HG02981 (cell line): ENCODE measurements around the gene ZNF341.
"Not testable (repeated sequence)": the region's sequence is repeated elsewhere in the genome, so short reads cannot be mapped to it uniquely, and the experiment has no call there.

ENCODE experiments used
- ATAC-seq: cut with Tn5 transposase; IDR thresholded peaks from one replicate; pipeline ENCODE4 v1.9.1; 2021; ENCODE audit warnings: mild to moderate bottlenecking, moderate library complexity; ENCODE audit not compliant: unreplicated experiment

The ZNF341 gene

DNA sequence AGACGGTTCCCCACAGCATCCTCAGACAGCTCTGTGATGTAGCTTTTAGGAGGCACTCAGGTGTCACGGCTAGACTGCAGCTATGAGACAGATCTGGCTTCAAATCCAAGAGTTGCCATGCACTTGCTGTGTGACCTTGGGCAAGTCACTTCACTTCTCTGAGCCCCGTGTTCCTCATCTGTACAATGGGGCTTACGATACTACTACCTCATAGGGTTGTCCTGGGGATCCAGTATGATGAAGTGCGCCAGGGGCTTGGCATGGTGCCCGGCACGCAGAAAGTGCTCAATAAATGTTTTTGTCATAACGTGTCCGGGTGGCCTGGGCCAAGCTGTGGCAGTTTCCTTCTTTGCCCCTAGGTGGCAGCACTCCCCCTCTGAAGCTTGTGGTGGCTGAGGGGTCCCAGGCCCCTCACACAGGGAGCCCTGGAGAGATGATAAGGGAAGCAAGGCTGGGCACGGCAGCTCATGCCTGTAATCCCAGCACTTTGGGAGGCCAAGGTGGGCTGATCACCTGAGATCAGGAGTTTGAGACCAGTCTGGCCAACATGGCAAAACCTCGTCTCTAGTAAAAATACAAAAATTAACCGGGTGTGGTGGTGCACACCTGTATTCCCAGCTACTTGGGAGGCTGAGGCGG, 60.3 kb downstream of the ZNF341 start:
- ATAC-seq, result no peak

DNA sequence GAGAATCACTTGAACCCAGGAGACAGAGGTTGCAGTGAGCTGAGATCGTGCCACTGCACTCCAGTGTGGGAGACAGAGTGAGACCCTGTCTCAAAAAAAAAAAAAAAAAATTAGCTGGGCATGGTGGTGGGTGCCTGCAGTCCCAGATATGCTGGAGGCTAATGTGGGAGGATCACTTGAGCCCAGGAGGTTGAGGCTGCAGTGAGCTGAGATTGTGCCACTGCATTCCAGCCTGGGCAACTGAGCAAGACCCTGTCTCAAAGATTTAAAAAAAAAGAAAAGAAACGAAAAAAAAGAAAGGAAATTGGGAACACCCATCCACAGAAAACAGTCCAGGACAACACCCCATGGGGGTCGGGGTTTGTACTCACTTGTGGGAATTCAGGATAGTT, 60.8 kb downstream of the ZNF341 start:
- ATAC-seq, result not testable (repeated sequence)

DNA sequence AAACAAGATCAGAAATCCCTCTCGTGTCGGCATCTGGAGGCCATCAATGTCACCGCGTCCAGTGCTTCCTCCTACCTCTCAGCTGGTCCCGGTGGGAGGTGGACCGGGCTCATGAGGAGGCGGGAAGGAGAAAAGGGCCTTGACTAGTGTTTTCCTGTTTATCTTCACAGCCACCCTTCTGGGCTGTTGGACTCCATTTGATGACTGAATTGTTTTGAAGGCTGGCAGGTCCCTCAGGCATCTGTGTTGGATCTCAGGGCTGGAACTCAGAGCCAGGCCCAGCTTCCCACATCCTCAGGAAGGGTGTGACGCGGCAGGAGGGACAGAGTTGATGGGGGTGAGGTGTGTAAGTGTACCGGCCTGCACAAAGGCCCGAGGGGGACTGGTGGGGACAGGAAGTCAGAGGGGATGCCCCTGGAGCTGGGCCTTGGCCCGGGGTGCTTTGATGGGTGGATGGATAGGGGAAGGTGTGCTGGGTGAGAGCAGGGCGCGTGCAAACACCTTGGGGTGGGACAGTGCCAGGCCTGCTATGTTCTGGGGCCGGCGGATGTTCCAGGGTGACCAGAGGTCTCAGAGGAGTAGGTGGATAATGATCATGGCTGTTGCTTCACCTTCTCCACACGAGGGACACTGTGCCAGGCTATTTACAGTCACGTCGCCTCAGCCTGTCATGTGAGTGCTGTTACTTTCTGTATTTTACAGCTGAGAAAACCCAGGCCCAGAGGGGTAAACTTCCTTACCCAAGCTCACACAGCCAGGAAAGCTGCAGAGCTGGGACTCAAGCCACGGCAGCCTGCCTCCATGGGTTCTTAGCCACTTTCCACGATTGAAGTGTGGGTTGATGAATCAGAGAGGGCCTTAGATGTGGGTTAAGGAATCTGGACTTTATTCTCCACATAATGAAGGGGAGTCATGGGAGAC, 61.5 kb downstream of the ZNF341 start:
- no peak for ATAC-seq

DNA sequence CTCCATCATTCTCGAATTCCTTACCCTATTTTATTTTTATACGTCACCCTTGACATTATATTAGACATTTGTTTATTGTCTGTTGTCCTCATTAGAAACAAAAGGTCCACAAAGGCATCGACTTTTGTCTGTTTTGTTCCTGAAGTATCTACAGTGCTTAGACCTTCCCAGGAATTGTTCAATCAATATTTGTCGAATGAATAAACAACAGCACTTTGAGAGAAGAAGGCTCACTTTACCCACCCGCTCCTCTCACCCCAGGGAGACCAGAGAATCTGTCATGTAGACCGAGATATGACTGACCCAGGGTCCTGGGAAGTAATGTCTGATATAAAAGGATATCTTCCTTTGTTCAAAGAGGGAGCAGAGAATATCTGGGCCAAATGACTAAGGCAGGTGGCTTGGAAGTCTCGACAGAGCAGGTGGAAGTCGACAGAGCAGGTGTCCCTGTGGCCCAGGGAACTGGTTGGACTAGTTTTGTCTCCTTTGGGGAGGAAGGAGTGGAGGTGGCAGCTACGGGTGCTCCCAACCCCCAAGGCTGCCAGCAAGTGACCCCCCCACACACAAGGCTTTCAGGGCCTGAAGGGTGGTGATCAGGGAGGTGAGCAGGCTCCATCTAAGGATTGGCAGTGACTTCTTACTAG, 64.6 kb downstream of the ZNF341 start:
- no peak for ATAC-seq

DNA sequence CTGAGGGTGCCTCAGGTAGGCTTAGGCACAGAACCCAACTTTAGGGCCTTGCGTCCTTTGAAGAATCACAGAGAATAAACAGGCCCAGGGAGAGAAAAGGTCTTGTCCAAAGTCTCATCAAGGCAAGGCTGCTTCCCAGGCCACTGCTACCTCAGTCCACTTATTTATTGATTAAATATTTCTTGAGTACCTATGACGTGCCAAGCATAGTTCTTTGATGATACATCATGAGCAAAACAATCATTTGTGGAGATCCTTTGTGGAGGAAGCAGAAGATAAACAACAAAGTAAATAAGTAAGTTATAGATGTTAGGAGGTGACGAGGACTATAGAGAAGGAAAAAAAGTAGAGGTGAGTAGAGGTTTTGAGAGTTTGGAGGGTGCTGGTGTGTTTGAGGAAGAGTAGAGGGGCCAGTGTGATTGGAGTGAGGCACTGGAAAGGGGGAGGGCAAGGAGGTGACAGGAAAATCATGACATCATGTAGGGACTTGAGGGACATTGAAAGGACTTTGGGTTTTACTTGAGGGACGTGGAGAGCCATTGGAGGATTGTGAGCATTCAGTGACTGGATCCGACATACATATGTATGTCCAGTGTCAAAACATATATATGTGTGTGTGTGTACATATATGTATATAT, 65.2 kb downstream of the ZNF341 start:
- ATAC-seq, result no peak

DNA sequence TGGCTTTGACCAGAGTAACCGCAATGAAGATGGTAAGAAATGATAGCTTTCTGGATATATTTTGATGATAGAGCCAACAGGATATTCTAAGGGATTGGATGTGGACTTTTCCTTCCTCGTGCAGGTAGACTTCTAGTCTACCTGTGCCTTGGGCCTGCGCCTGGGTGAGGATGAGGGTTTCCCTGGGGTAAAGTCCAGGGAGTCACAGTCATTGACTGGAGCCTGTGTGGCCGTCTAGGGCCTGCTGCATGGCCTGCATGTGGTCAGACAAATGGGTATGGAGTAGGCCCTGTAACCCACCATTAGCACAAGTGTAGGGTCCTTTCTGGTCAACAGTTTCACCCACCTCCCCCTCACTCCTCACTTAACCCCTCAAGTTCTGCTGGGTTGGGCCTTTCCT, 66.6 kb downstream of the ZNF341 start:
- ATAC-seq, result no peak

DNA sequence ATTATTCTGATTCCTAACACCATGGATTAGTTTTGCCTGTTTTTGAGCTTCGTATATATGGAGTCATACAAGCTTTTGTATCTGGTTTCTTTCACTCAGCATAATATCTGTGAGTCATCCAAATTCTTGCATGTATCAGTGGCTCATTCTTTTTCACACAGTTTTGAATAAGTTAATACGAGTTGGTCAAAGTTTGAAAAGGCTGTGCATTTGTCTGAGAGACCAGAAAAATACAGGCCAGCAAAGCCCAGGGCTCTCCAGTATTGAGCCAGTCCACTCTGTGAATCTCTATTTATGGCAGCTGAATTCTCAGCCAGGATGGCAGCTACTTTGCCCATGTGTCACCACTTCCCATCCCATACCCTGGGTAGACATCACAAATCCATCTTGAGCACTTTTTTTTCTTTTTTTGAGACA, 72.1 kb downstream of the ZNF341 start:
- ATAC-seq, result no peak

DNA sequence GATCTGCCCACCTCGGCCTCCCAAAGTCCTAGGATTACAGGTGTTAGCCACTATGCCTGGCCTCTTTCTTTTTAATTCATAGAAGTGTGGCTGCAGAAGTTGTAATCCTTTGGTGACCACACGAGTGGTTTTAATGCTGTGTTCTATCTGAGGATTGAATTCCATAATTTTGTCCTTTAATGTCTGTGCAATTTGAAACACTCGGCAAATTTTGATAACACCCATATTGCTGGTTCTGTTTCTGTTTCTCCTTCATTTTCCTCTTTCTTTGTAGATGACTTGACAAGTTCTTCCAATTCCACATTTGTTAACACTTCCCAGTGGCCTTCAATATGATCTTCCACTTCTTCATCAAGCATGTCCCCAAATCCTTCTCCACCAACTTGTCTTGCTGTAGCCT, 76.6 kb downstream of the ZNF341 start:
- ATAC-seq, result no peak

DNA sequence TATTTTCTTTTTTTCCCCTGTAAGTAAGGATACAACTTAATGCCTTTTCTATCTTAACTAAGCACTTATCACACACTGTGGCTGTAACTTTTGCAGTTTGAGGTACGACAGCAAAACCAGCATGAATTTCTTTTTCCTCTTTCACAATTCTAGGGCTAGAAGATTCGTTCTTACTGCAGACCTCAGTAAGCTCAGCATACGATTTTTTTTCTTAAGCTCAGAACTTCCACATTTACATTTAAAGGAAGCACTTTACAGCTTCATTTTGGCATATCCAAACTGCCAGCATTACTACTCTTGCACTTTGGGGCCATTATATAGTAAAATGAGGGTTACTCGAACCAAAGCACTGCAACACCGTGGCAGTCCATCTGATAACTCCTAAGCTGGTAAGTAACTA, 78.5 kb downstream of the ZNF341 start:
- ATAC-seq, result no peak

DNA sequence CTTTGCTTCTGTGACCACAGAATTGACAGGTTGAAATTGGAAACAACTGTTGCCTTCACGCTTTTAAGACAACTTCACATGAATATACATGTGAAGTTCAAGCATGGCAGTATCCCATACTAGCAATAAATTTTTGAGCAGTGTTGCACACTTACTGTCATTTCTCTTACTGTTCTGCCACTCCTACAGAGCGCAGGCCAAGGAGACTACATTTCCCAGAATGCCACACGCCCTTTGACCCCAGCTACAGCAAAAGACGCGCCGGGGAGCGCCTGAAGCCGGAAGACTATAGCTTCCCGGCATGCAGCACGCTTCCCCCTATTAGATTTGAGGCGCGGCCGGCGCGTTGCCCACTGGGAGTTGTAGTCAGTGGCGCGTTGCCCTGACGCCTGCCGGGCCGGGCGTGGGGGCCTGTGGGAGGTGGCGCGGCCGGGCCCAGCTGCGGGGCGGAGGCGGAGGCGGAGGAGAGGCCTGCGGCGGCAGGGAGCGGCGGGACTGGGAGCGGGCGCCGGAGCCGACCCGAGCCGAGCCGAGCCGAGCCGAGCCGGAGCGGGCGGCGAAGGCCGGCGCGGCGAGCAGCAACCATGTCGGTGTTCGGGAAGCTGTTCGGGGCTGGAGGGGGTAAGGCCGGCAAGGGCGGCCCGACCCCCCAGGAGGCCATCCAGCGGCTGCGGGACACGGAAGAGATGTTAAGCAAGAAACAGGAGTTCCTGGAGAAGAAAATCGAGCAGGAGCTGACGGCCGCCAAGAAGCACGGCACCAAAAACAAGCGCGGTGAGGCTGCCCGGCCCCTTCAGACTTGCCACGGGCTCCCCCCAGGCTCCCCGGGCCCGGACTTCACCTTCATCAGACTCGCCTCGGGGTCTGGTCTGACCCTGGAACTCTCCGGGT, 79.3 kb downstream of the ZNF341 start, which contains the start of gene CHMP4B:
CHMP4B (plus strand) TSS at position 464 of the 891 bp plus-strand sequence; CDS start at position 585, 121 bp downstream.
- ATAC-seq, result peak; percentile 91

DNA sequence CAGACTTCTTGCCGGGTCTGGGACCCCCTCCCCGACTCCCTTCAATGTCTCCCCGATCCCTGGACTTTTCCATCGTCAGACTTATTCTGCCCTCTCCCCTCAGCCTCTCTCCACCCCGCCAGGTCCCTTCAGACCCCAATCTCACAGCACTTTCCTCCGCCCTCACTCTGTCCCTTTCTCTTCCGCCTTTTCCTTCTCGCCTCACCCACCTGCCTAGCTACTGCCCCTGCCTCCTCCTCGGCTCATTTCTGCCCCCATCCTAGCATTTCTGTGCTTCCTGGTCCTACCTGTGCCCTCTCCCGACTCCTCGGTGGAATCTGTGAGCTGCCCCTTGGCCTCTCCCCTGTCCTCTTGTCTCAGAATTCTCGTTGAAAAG, 80.0 kb downstream of the ZNF341 start:
- no peak for ATAC-seq

DNA sequence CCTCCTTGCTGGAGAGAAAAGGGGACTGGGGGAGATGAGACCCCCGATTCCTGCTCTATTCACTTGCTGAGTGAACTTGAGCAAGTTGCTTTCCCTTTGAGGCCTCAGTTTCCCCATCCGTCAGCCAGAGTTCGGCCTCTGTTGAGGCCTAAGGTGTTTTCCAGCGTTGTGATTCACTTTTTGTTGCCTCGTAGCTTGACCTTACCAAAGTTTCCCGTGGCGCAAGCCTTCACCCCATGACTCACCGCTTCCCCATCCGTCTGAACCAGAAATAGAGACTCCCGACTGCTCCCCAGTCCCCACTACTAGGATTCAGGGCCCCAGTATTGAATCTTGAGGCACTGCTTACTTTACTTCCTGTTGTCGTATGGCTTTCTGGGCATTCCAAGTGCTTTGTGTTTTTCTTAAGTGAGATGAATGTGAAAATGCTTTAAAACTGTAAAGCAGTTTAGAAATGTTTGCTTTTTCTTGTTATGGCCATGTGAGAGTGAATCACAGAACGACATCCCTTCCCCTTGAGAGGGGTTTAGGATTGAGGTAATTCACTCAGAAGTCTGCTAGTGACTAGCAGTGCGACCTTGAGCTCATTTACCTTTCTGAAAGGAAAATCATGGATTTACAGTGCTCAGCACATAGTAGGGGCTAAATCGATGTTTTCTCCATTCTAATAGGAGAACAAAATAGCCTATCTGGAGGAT, 80.5 kb downstream of the ZNF341 start:
- no peak for ATAC-seq

DNA sequence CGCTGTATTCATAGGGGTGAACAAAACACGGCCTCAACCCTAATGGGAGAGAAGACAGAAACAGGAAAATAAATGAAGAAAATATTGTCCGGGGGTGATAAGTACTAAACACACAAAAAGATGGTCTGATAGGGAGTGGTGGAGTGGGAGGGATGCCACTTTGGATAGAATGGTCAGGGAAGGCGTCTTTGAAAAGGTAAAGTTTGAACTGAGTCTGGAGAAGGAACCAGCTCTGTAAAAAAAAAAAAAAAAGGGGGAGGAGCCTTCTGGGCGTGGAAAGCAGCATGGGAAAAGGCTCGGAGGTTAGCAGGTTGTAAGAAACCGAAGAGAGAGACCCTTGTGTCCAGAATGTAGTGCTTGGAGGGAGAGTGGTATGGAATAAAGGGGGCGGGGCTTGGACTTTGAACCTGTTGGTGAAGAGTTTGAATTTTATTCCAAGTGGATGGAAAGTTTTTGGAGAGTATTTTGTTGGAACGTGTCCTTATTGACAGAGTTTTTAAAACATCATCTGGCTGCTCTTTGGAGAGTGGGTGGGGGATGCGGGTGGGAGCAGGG, 81.2 kb downstream of the ZNF341 start:
- ATAC-seq, result no peak

DNA sequence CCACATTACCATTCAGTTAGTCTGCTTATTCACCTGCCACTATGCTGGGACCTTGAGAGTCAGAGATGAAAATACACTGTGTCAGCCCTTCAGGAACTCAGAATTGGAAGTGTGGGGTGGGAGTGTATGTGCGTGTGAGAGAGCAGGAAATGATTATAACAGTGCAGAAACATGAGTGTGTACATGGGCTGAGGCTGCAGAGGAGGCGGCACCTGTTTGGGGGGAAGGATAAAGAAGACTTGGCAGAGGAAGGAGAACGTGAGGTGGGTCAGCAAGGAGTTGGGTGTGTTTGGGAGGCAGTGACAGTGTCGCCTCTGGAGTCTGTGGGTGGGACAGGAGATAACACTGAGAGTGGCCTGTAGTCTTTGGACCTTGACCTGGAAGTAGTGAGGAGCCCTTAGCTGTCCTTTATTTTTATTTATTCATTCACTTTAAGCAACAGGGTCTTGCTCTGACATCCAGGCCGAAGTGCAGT, 82.5 kb downstream of the ZNF341 start:
- ATAC-seq, result no peak

DNA sequence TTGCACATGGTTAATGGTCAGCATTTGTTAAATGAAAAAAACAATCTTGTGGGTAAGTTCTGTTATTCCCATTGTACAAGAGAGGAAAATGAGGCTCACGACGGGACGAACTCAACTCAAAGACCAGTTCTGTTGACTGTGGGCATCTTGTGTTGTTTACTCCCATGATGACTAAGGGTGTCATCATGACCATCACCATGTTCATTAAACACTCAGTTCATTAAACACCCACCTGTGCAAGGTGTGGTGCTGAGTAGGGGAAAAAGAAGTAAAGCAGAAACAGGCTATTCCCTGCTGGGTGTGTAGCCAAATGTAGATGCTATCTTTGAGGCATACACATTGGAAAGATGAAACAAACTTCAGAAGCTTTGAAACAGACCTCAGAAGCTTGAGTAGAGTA, 83.9 kb downstream of the ZNF341 start:
- no peak for ATAC-seq

DNA sequence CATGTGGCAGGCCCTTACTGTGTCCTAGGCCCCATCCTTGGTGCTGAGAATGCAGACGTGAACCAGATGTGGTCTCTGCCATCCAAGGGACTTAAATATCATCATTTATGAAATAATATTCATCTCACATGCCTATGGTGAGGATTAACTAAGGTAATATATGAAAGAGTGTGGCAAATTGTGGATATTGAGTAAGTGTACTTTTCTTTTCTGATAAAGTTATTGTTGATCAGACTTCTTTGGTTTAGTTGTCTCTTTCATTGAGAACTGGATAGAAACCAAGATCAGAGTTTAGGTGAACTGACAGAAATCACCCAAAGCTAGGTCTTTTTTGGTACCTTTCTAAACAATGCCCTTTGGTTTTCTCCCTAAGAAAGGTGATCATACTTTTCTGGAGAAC, 84.4 kb downstream of the ZNF341 start:
- ATAC-seq, result no peak

DNA sequence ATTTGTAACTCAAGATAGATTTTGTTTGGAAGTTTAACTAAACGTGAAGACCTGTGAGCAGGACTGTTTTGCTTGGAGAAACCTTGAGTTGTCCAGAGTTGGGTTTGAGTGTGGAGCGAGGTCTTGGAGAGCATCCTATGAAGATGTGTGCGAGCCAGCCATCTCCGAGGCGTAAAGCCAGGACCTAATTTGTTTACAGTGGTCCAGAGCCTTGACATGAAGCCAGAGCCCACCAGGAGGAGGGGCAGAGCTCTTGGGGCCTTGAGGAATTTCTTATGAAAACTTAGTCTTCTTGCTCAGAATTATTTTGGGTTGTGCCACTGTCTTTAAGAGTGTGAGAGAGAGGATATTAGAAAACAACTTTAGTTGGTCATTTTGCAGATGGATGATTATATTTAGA, 85.6 kb downstream of the ZNF341 start:
- no peak for ATAC-seq

DNA sequence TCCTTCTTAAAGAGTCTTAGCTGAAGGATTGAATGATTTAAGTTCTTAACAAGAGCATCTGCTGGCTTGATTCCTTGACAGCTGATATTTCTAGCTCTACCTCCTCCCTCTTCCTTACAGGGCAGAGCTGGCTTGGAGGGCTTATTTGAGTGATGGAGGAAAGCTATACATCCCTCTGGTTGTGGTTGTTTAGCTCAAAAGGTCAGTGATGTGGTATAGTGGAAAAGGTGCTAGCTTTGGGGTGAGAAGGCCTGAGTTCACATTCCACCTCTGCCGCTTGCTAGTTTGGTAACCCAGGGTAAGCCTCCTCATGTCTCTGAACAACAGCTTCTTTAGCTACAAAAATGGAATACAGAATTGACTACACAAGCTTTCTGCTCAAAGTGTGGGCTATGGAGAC, 87.7 kb downstream of the ZNF341 start:
- no peak for ATAC-seq

DNA sequence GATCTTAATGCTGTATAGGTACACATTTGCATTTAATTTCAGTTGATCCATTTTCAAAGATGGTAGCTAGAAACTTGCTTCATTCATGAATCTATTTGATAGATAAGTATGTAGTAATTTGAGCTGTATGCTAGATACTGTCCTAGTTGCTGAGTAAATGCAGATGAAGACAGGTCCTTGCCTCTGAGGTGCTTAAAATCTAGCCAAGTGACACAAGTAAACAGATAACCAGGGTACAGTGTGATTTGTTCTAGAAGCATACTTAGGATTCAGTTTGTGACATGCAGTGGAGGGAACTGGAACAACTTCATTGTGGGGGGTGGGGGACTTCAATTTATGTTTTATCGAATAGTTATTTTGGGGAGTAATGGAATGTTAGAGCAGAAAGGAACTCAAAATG, 88.6 kb downstream of the ZNF341 start:
- no peak for ATAC-seq
